SK-N-SH treated with all-trans-retinoic acid at 6 μM for 48 hours (cell line): ENCODE data around the gene C4orf33.

Source experiments
- ATAC-seq: fragments of 200-7000 bp; cut with Tn5 transposase; 3 replicates; pipeline ENCODE4 v1.9.1; 2020; ENCODE audit warnings: mild to moderate bottlenecking, moderate library complexity
- ARNTL ChIP-seq: fragments of 450-650 bp; formaldehyde crosslinking; IDR thresholded peaks from 2 replicates; pipeline ENCODE4 v1.5.0; 2020; ENCODE audit warnings: low read depth, mild to moderate bottlenecking, moderate library complexity, borderline replicate concordance
- BACH2 ChIP-seq: fragments of 250-450 bp; sonication (Bioruptor Pico); IDR thresholded peaks from 2 replicates; pipeline ENCODE4 v1.9.0; 2021; ENCODE audit warnings: mild to moderate bottlenecking, borderline replicate concordance
- CSDC2 ChIP-seq: fragments of 250-450 bp; sonication (Bioruptor Pico); IDR thresholded peaks from 2 replicates; pipeline ENCODE4 v1.5.0; 2020; ENCODE audit warnings: mild to moderate bottlenecking, moderate library complexity
- ESRRG ChIP-seq: fragments of 250-450 bp; sonication (Bioruptor Pico); IDR thresholded peaks from 2 replicates; pipeline ENCODE4 v1.6.1; 2021; ENCODE audit warnings: mild to moderate bottlenecking
- GLIS3 ChIP-seq: fragments of 250-450 bp; sonication (Bioruptor Pico); IDR thresholded peaks from 2 replicates; pipeline ENCODE4 v1.5.0; 2020; ENCODE audit warnings: mild to moderate bottlenecking, moderate library complexity
- ISL1 ChIP-seq: fragments of 250-450 bp; sonication (Bioruptor Pico); IDR thresholded peaks from 2 replicates; pipeline ENCODE4 v2.1.2; 2022; ENCODE audit warnings: mild to moderate bottlenecking, moderate library complexity
- OSR1 ChIP-seq: fragments of 250-450 bp; sonication (Bioruptor Pico); IDR thresholded peaks from 2 replicates; pipeline ENCODE4 v1.8.0; 2022; ENCODE audit warnings: moderate library complexity, mild to moderate bottlenecking, inconsistent platforms
- POU6F1 ChIP-seq: fragments of 250-450 bp; sonication (Bioruptor Pico); IDR thresholded peaks from 2 replicates; pipeline ENCODE4 v1.8.0; 2021; ENCODE audit warnings: low read depth, mild to moderate bottlenecking, moderate library complexity, borderline replicate concordance
- PPARA ChIP-seq: fragments of 250-450 bp; sonication (Bioruptor Pico); IDR thresholded peaks from 2 replicates; pipeline ENCODE4 v1.5.0; 2020; ENCODE audit warnings: mild to moderate bottlenecking, borderline replicate concordance
- SNAI2 ChIP-seq: fragments of 250-450 bp; sonication (Bioruptor Pico); IDR thresholded peaks from 2 replicates; pipeline ENCODE4 v1.5.0; 2020; ENCODE audit warnings: mild to moderate bottlenecking, moderate library complexity
- TCF4 ChIP-seq: fragments of 250-450 bp; sonication (Bioruptor Pico); IDR thresholded peaks from 2 replicates; pipeline ENCODE4 v1.8.0; 2021; ENCODE audit warnings: mild to moderate bottlenecking, moderate library complexity, borderline replicate concordance
- TOX ChIP-seq: fragments of 250-450 bp; sonication (Bioruptor Pico); IDR thresholded peaks from 2 replicates; pipeline ENCODE4 v1.8.0; 2021; ENCODE audit warnings: mild to moderate bottlenecking, moderate library complexity, borderline replicate concordance
- TSHZ2 ChIP-seq: fragments of 250-450 bp; sonication (Bioruptor Pico); IDR thresholded peaks from 2 replicates; pipeline ENCODE4 v1.5.0; 2020; ENCODE audit warnings: mild to moderate bottlenecking, moderate library complexity
- ZC3H10 ChIP-seq: fragments of 250-450 bp; sonication (Bioruptor Pico); IDR thresholded peaks from 2 replicates; pipeline ENCODE4 v1.5.1; 2021; ENCODE audit warnings: mild to moderate bottlenecking, moderate library complexity
- ZFP3 ChIP-seq: fragments of 250-450 bp; sonication (Bioruptor Pico); IDR thresholded peaks from 2 replicates; pipeline ENCODE4 v1.5.0; 2020; ENCODE audit warnings: mild to moderate bottlenecking, moderate library complexity
- ZNF565 ChIP-seq: fragments of 450-650 bp; formaldehyde crosslinking; conservative IDR thresholded peaks from 2 replicates; pipeline ENCODE4 v1.5.0; 2020; ENCODE audit warnings: low read depth, mild to moderate bottlenecking, moderate library complexity
- ZNF70 ChIP-seq: fragments of 450-650 bp; formaldehyde crosslinking; IDR thresholded peaks from 2 replicates; pipeline ENCODE4 v1.5.0; 2020; ENCODE audit warnings: mild to moderate bottlenecking, moderate library complexity
- ZNF8 ChIP-seq: fragments of 450-650 bp; formaldehyde crosslinking; IDR thresholded peaks from 2 replicates; pipeline ENCODE4 v1.5.0; 2020; ENCODE audit warnings: mild to moderate bottlenecking, moderate library complexity
- TF ChIP-seq, protein P1 (sequence below): fragments of 250-450 bp; sonication (Bioruptor Pico); IDR thresholded peaks from 2 replicates; pipeline ENCODE4 v1.5.1; 2020; ENCODE audit warnings: low read depth, mild to moderate bottlenecking, moderate library complexity
- TF ChIP-seq, protein P2 (sequence below): fragments of 250-450 bp; sonication (Bioruptor Pico); IDR thresholded peaks from 2 replicates; pipeline ENCODE4 v1.5.1; 2021; ENCODE audit warnings: mild to moderate bottlenecking, moderate library complexity
- TF ChIP-seq, protein P3 (sequence below): fragments of 250-450 bp; sonication (Bioruptor Pico); IDR thresholded peaks from 2 replicates; pipeline ENCODE4 v1.8.0; 2020; ENCODE audit warnings: mild to moderate bottlenecking, moderate library complexity, borderline replicate concordance

Gene C4orf33

DNA sequence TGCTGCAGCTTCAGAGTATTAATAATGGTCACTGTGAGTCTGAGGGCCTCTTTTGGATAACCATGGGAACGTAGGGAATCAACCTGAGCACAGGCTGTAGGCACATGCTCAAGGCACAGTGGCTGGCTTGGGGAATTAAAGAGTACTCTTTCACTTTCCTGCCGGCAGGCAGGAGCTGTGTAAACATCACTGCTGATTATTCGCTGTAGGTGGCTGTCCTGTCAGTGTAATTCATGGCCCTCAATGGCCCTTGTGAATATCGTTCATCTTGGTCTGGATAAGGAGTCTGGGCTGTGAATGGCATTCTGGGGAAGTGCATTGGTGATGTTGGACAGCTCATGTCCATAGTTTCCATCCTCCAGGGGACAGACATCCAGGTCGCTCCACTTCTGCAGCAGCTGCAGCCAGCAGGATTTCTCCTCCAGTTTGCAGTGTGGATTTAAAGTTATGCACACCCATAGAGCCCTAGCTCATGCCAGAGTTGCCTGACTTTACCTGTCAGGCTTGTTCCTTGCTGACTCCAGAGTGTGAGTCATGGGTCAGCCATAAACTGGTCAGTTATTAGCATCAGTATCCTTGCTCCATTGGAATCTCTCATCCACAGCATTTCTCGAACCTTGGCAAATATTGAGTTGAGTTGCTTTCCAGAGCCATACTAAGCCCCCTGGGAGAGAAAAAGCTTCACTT is 43.0 kb downstream of the C4orf33 start:
- TF ChIP-seq ZNF70 (CRISPR knock-in tag) (no peak), ZFP3 (CRISPR knock-in tag) (no peak), OSR1 (no peak), ARNTL (CRISPR knock-in tag) (no peak), TCF4 (CRISPR knock-in tag) (no peak), BACH2 (CRISPR knock-in tag) (no peak), ZC3H10 (CRISPR knock-in tag) (no peak), PPARA (CRISPR knock-in tag) (no peak), CSDC2 (CRISPR knock-in tag) (no peak), ESRRG (CRISPR knock-in tag) (no peak), SNAI2 (CRISPR knock-in tag) (no peak), TOX (no peak), TSHZ2 (no peak), ZNF8 (CRISPR knock-in tag) (no peak), ZNF565 (no peak), POU6F1 (CRISPR knock-in tag) (no peak)
- TF ChIP-seq, protein P1, sequence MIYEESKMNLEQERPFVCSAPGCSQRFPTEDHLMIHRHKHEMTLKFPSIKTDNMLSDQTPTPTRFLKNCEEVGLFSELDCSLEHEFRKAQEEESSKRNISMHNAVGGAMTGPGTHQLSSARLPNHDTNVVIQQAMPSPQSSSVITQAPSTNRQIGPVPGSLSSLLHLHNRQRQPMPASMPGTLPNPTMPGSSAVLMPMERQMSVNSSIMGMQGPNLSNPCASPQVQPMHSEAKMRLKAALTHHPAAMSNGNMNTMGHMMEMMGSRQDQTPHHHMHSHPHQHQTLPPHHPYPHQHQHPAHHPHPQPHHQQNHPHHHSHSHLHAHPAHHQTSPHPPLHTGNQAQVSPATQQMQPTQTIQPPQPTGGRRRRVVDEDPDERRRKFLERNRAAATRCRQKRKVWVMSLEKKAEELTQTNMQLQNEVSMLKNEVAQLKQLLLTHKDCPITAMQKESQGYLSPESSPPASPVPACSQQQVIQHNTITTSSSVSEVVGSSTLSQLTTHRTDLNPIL (CRISPR knock-in tag) = no peak
- TF ChIP-seq, protein P2, sequence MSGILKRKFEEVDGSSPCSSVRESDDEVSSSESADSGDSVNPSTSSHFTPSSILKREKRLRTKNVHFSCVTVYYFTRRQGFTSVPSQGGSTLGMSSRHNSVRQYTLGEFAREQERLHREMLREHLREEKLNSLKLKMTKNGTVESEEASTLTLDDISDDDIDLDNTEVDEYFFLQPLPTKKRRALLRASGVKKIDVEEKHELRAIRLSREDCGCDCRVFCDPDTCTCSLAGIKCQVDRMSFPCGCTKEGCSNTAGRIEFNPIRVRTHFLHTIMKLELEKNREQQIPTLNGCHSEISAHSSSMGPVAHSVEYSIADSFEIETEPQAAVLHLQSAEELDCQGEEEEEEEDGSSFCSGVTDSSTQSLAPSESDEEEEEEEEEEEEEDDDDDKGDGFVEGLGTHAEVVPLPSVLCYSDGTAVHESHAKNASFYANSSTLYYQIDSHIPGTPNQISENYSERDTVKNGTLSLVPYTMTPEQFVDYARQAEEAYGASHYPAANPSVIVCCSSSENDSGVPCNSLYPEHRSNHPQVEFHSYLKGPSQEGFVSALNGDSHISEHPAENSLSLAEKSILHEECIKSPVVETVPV (CRISPR knock-in tag) = no peak
- no peak; the same call in 2 of the 3 replicates for ATAC-seq

GRCh38 chr4:129140521-129140920 is 44.6 kb downstream of the C4orf33 start:
- no peak for TF ChIP-seq TCF4 (CRISPR knock-in tag)
- no peak for TF ChIP-seq ZNF8 (CRISPR knock-in tag)
- no peak for TF ChIP-seq ESRRG (CRISPR knock-in tag)
- TF ChIP-seq ZNF70 (CRISPR knock-in tag) = no peak
- no peak for TF ChIP-seq CSDC2 (CRISPR knock-in tag)
- TF ChIP-seq BACH2 (CRISPR knock-in tag) = no peak
- TF ChIP-seq GLIS3 (CRISPR knock-in tag) = no peak
- TF ChIP-seq, protein P3, sequence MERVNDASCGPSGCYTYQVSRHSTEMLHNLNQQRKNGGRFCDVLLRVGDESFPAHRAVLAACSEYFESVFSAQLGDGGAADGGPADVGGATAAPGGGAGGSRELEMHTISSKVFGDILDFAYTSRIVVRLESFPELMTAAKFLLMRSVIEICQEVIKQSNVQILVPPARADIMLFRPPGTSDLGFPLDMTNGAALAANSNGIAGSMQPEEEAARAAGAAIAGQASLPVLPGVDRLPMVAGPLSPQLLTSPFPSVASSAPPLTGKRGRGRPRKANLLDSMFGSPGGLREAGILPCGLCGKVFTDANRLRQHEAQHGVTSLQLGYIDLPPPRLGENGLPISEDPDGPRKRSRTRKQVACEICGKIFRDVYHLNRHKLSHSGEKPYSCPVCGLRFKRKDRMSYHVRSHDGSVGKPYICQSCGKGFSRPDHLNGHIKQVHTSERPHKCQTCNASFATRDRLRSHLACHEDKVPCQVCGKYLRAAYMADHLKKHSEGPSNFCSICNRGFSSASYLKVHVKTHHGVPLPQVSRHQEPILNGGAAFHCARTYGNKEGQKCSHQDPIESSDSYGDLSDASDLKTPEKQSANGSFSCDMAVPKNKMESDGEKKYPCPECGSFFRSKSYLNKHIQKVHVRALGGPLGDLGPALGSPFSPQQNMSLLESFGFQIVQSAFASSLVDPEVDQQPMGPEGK (CRISPR knock-in tag) = no peak
- TF ChIP-seq PPARA (CRISPR knock-in tag) = no peak
- TF ChIP-seq TOX = no peak
- no peak for TF ChIP-seq ZC3H10 (CRISPR knock-in tag)
- TF ChIP-seq ZNF565 = no peak
- TF ChIP-seq, protein P1 (CRISPR knock-in tag) = no peak
- no peak for TF ChIP-seq SNAI2 (CRISPR knock-in tag)
- TF ChIP-seq ISL1 (CRISPR knock-in tag) = no peak
- TF ChIP-seq, all 23 proteins: peak for 0
- peak; percentile 60; the same call in 2 of the 3 replicates for ATAC-seq
